HepG2 (cell line): ENCODE measurements around the gene PIEZO2. TPM values are rescaled to one million over a fixed set of nuclear protein-coding genes. Genes with fewer than 3 reads are reported as not detected.

Experiments
- ATAC-seq: fragments of 200-7000 bp; cut with Tn5 transposase; 3 replicates; pipeline ENCODE4 v1.9.1; 2020; ENCODE audit warnings: mild to moderate bottlenecking, moderate library complexity
- BruUV-seq: library from RNA; stranded (reverse); fragments of 400-500 nt; replicated peaks from 2 replicates; lab custom pipeline; 2021; lab: Mats Ljungman, UMichigan
- CTCF ChIA-PET: fragments of 300-600 bp; formaldehyde crosslinking; extraction: SDS; loops from one replicate; lab custom pipeline; 2021; ENCODE audit warnings: low total read pairs, inconsistent platforms, low intra/inter-chr PET ratio; lab: Yijun Ruan, JAX
- POLR2A ChIA-PET: fragments of 350-600 bp; sonication (Branson Sonifier 250); formaldehyde crosslinking; loops from one replicate; lab custom pipeline; 2020; ENCODE audit warnings: antibody characterized with exemption, inconsistent platforms; lab: Yijun Ruan, JAX
- DNase-seq: peaks from one replicate; pipeline ENCODE4 v3.0.0-alpha.2; 2015; ENCODE audit warnings: low spot score
- FAIRE-seq: peaks from 3 replicates; lab custom pipeline; 2011; peaks lifted over from hg19 to GRCh38; lab: Jason Lieb, UNC
- H2AFZ ChIP-seq: one replicate; pipeline ENCODE4 v1.6.1; 2011; ENCODE audit warnings: low read length, inconsistent platforms
- H3K27ac ChIP-seq: fragments of 300-600 bp; 3 replicates; pipeline ENCODE4 v1.8.0; 2011; ENCODE audit warnings: mixed run types, mild to moderate bottlenecking, mixed read lengths, low read length, inconsistent platforms; ENCODE audit not compliant: insufficient read depth; ENCODE audit errors: extremely low read length
- H3K27me3 ChIP-seq, 2 experiments: fragments of 200-600 bp in 1 of 2; 2 replicates in 1 of 2; 3 replicates in 1 of 2; pipeline versions ENCODE4 v1.6.0 to v1.8.0; 2011; ENCODE audit warnings: low read length in 2 of 2, mild to moderate bottlenecking in 2 of 2, moderate library complexity in 2 of 2, inconsistent platforms in 1 of 2; ENCODE audit not compliant: insufficient read depth in 2 of 2, control insufficient read depth in 1 of 2
- H3K36me3 ChIP-seq, 2 experiments: fragments of 200-600 bp in 1 of 2; replicated peaks in 1 of 2; 2 replicates in 1 of 2; 3 replicates in 1 of 2; pipeline versions ENCODE4 v1.5.1 to v1.8.0; 2011; ENCODE audit warnings: low read length in 2 of 2, inconsistent platforms in 1 of 2; ENCODE audit not compliant: insufficient read depth in 2 of 2, control insufficient read depth in 1 of 2
- H3K4me1 ChIP-seq: 2 replicates; pipeline ENCODE4 v1.5.1; 2012; ENCODE audit warnings: low read length, inconsistent platforms; ENCODE audit not compliant: insufficient read depth
- H3K4me2 ChIP-seq: 2 replicates; pipeline ENCODE4 v1.6.0; 2011; ENCODE audit warnings: low read depth, low read length, inconsistent platforms
- H3K4me3 ChIP-seq, 3 experiments: fragments of 200-600 bp in 1 of 3; sonication (generic), shearing (Covaris generic) in 1 of 3; replicated peaks in 1 of 3; 2 replicates each; pipeline ENCODE4 v1.5.1; 2011 to 2016; ENCODE audit warnings: low read length in 3 of 3, inconsistent platforms in 2 of 3, low read depth in 2 of 3, mild to moderate bottlenecking in 2 of 3, control low read depth in 1 of 3, mixed read lengths in 1 of 3; ENCODE audit not compliant: insufficient read depth in 1 of 3
- H3K79me2 ChIP-seq: one replicate; pipeline ENCODE4 v1.6.1; 2011; ENCODE audit warnings: low read length, inconsistent platforms; ENCODE audit not compliant: insufficient read depth
- H3K9ac ChIP-seq: 2 replicates; pipeline ENCODE4 v1.6.0; 2011; ENCODE audit warnings: mild to moderate bottlenecking, low read depth, low read length, inconsistent platforms; ENCODE audit not compliant: insufficient read depth
- H3K9me3 ChIP-seq: 2 replicates; pipeline ENCODE4 v1.5.1; 2012; ENCODE audit warnings: mild to moderate bottlenecking, low read length
- H4K20me1 ChIP-seq: 2 replicates; pipeline ENCODE4 v1.6.0; 2011; ENCODE audit warnings: inconsistent platforms, mild to moderate bottlenecking, low read length, moderate library complexity; ENCODE audit not compliant: insufficient read depth
- DMAP1 ChIP-seq: IDR thresholded peaks from 2 replicates; pipeline ENCODE4 v1.6.1; 2016
- MEF2D ChIP-seq: sonication (generic); formaldehyde crosslinking; IDR thresholded peaks from 2 replicates; pipeline ENCODE4 v1.5.1; 2020; ENCODE audit warnings: mild to moderate bottlenecking, missing genetic modification reagents
- RORA ChIP-seq: sonication (generic); formaldehyde crosslinking; IDR thresholded peaks from 2 replicates; pipeline ENCODE4 v1.5.0; 2020; ENCODE audit warnings: mild to moderate bottlenecking, missing genetic modification reagents, moderate library complexity
- SUZ12 ChIP-seq: fragments of 150-350 bp; IDR thresholded peaks from 2 replicates; pipeline ENCODE4 v1.6.1; 2014; ENCODE audit warnings: low read depth, low read length
- ZNF674 ChIP-seq: sonication (generic); formaldehyde crosslinking; IDR thresholded peaks from 2 replicates; pipeline ENCODE4 v1.5.0; 2020; ENCODE audit warnings: low read depth, mild to moderate bottlenecking, missing genetic modification reagents
- WGBS: methylation state at CpG from one replicate; pipeline ENCODE4 v1.1.6; 2017; ENCODE audit warnings: low lambda C conversion rate; 5-methylcytosine and 5-hydroxymethylcytosine counted together
- in situ Hi-C: cut with HindIII; loops from 2 replicates; pipeline ENCODE4 v1.10.0; 2017; ENCODE audit warnings: low pct_unique_long_range_greater_than_20kb; ENCODE audit not compliant: extremely low pct_ligation_motif_present
- intact Hi-C: fragments of 100-400 bp; cut with micrococcal nuclease; formaldehyde crosslinking; loops from one replicate; pipeline ENCODE4 v1.10.0; 2022; ENCODE audit not compliant: unreplicated experiment
- polyA plus RNA-seq, 8 experiments: library from polyadenylated mRNA; depleted of rRNA in 3 of 8; stranded (reverse) in 7 of 8; unstranded in 1 of 8; fragments of >200 nt; fragmentation: Illumina TruSeq in 4 of 8; extraction: Trizol in 4 of 8; gene quantifications; 2 replicates each; pipeline versions ENCODE4 v1.2.1 to v1.2.3, GENCODE V29; 2011 to 2016; ENCODE audit warnings: low read depth in 4 of 8, missing spikeins in 1 of 8, mixed read lengths in 1 of 8; ENCODE audit not compliant: insufficient read depth in 1 of 8
- total RNA-seq, 5 experiments: library from RNA; depleted of rRNA; stranded (reverse); fragments of >200 nt; fragmentation: Illumina TruSeq; extraction: Trizol; gene quantifications; 2 replicates each; pipeline ENCODE4 v1.2.3, GENCODE V29; 2016; ENCODE audit warnings: low read depth in 1 of 5
- TF ChIP-seq, protein P1 (sequence below): sonication (generic); formaldehyde crosslinking; IDR thresholded peaks from 2 replicates; pipeline ENCODE4 v1.8.1; 2023; ENCODE audit warnings: mild to moderate bottlenecking, missing genetic modification reagents
- TF ChIP-seq, protein P2 (sequence below): sonication (generic); formaldehyde crosslinking; conservative IDR thresholded peaks from 2 replicates; pipeline ENCODE4 v1.4.0; 2020; ENCODE audit warnings: missing genetic modification reagents
- TF ChIP-seq, protein P3 (sequence below): sonication (generic); formaldehyde crosslinking; IDR thresholded peaks from 2 replicates; pipeline ENCODE4 v1.8.1; 2023; ENCODE audit warnings: mild to moderate bottlenecking, missing genetic modification reagents

The PIEZO2 gene
- total and polyA plus RNA-seq, 2 of the 13 experiments (the other 11 are each of a cell fraction or from before 2014, with no cell fraction given), result 15.2 to 27.2 TPM

DNA sequence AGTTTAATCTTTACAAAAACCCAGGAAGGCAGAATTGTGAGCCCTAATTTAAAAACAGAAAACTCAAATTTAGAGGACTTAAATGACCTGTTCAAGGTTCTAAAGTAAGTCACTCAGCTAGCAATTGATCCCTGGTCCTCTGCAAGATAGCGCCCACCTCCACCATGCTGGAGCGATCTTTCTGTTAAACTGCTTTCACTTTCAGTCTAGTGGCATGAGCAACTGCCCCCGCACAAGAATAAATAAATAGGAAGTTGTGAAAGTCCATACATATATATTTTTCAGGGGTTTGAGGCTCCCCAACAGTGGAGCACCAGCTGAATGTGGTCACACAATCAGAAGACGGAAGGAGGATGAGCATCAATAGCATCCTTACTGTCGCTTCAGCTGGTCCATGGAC, 405.6 kb downstream of the PIEZO2 start:
- H3K36me3 ChIP-seq, result peaks cover 0 to 1% of the 10 kb centered on the region in 2 experiments; a peak in 1 of 5 replicates
- ChIA-PET CTCF (no interaction called here), POLR2A (no interaction called here)
- no peak overlapping the region for H3K4me3 ChIP-seq
- H3K79me2 ChIP-seq, result no peaks in the 10 kb centered on the region
- no peaks in the 10 kb centered on the region for H4K20me1 ChIP-seq
- WGBS, result 82% methylated on average over 5 of the region's 5 CpGs
- H3K27me3 ChIP-seq, result no peaks in the 10 kb centered on the region
- H3K9ac ChIP-seq, result no peak overlapping the region
- H3K4me1 ChIP-seq, result no peaks in the 10 kb centered on the region
- DNase-seq (no peak), FAIRE-seq (no peak), ATAC-seq (no peak)
- in situ Hi-C loops, result no loop called here
- H3K9me3 ChIP-seq, result no peaks in the 10 kb centered on the region
- TF ChIP-seq SUZ12, result no peak
- TF ChIP-seq, protein P1, sequence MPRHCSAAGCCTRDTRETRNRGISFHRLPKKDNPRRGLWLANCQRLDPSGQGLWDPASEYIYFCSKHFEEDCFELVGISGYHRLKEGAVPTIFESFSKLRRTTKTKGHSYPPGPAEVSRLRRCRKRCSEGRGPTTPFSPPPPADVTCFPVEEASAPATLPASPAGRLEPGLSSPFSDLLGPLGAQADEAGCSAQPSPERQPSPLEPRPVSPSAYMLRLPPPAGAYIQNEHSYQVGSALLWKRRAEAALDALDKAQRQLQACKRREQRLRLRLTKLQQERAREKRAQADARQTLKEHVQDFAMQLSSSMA, result no peak
- no peak for TF ChIP-seq RORA (CRISPR knock-in tag)
- no peak for TF ChIP-seq MEF2D (CRISPR knock-in tag)
- TF ChIP-seq, protein P2, sequence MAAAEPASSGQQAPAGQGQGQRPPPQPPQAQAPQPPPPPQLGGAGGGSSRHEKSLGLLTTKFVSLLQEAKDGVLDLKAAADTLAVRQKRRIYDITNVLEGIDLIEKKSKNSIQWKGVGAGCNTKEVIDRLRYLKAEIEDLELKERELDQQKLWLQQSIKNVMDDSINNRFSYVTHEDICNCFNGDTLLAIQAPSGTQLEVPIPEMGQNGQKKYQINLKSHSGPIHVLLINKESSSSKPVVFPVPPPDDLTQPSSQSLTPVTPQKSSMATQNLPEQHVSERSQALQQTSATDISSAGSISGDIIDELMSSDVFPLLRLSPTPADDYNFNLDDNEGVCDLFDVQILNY, result no peak
- TF ChIP-seq, protein P3, sequence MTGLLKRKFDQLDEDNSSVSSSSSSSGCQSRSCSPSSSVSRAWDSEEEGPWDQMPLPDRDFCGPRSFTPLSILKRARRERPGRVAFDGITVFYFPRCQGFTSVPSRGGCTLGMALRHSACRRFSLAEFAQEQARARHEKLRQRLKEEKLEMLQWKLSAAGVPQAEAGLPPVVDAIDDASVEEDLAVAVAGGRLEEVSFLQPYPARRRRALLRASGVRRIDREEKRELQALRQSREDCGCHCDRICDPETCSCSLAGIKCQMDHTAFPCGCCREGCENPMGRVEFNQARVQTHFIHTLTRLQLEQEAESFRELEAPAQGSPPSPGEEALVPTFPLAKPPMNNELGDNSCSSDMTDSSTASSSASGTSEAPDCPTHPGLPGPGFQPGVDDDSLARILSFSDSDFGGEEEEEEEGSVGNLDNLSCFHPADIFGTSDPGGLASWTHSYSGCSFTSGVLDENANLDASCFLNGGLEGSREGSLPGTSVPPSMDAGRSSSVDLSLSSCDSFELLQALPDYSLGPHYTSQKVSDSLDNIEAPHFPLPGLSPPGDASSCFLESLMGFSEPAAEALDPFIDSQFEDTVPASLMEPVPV (CRISPR knock-in tag), result no peak
- TF ChIP-seq DMAP1, result no peak
- TF ChIP-seq ZNF674, result no peak
- H3K27ac ChIP-seq, result no peak overlapping the region
- BruUV-seq, result no TSS peak
- H2AFZ ChIP-seq, result no peak overlapping the region
- H3K4me2 ChIP-seq, result no peak overlapping the region
- intact Hi-C loops, result no loop called here
